HEK293T (cell line): ENCODE data around the gene FIGN.

Experiments
- CTCF ChIA-PET: fragments of 350-600 bp; formaldehyde crosslinking; extraction: SDS; loops from one replicate; lab custom pipeline; 2021; ENCODE audit warnings: antibody characterized with exemption, inconsistent platforms; lab: Yijun Ruan, JAX
- POLR2A ChIA-PET: fragments of 350-600 bp; formaldehyde crosslinking; extraction: SDS; loops from one replicate; lab custom pipeline; 2020; ENCODE audit warnings: antibody characterized with exemption, inconsistent platforms; lab: Yijun Ruan, JAX
- DNase-seq: peaks from one replicate; pipeline ENCODE4 v3.0.0; 2012; ENCODE audit warnings: mixed read lengths; ENCODE audit errors: extremely low spot score
- ARNT ChIP-seq: fragments of 450-650 bp; IDR thresholded peaks from 2 replicates; pipeline ENCODE4 v1.6.1; 2017; ENCODE audit warnings: mild to moderate bottlenecking
- BHLHE40 ChIP-seq: fragments of 450-650 bp; IDR thresholded peaks from 2 replicates; pipeline ENCODE4 v1.6.1; 2016; ENCODE audit warnings: mild to moderate bottlenecking, moderate library complexity, borderline replicate concordance
- CTBP1 ChIP-seq: fragments of 450-650 bp; IDR thresholded peaks from 2 replicates; pipeline ENCODE4 v1.6.1; 2016; ENCODE audit warnings: borderline replicate concordance
- ELF4 ChIP-seq: fragments of 450-650 bp; IDR thresholded peaks from 2 replicates; pipeline ENCODE4 v1.6.1; 2017; ENCODE audit warnings: antibody characterized with exemption
- FOXA1 ChIP-seq: fragments of 450-650 bp; IDR thresholded peaks from 2 replicates; pipeline ENCODE4 v1.6.1; 2016; ENCODE audit warnings: mild to moderate bottlenecking
- FOXK2 ChIP-seq: fragments of 450-650 bp; IDR thresholded peaks from 2 replicates; pipeline ENCODE4 v1.6.1; 2016; ENCODE audit warnings: mild to moderate bottlenecking
- FOXM1 ChIP-seq: fragments of 450-650 bp; IDR thresholded peaks from 2 replicates; pipeline ENCODE4 v1.6.1; 2017; ENCODE audit warnings: mild to moderate bottlenecking, borderline replicate concordance
- HDGF ChIP-seq: fragments of 450-650 bp; IDR thresholded peaks from 2 replicates; pipeline ENCODE4 v1.6.1; 2017; ENCODE audit warnings: antibody characterized with exemption, borderline replicate concordance
- L3MBTL2 ChIP-seq: fragments of 450-650 bp; conservative IDR thresholded peaks from 2 replicates; pipeline ENCODE4 v1.6.1; 2016; ENCODE audit warnings: mild to moderate bottlenecking
- LEF1 ChIP-seq: fragments of 450-650 bp; IDR thresholded peaks from 2 replicates; pipeline ENCODE4 v1.6.1; 2017; ENCODE audit warnings: mild to moderate bottlenecking, borderline replicate concordance
- NFRKB ChIP-seq: fragments of 450-650 bp; IDR thresholded peaks from 2 replicates; pipeline ENCODE4 v1.6.1; 2016; ENCODE audit warnings: mild to moderate bottlenecking, moderate library complexity
- SP1 ChIP-seq: fragments of 450-650 bp; IDR thresholded peaks from 2 replicates; pipeline ENCODE4 v1.6.1; 2017
- SUZ12 ChIP-seq: fragments of 450-650 bp; IDR thresholded peaks from 2 replicates; pipeline ENCODE4 v1.6.1; 2016; ENCODE audit warnings: mild to moderate bottlenecking
- TARDBP ChIP-seq: fragments of 450-650 bp; IDR thresholded peaks from 2 replicates; pipeline ENCODE4 v1.6.1; 2016
- ZNF384 ChIP-seq: fragments of 450-650 bp; IDR thresholded peaks from 2 replicates; pipeline ENCODE4 v1.6.1; 2016
- TF ChIP-seq, protein P1 (sequence below): fragments of 450-650 bp; IDR thresholded peaks from 2 replicates; pipeline ENCODE4 v1.6.1; 2016

Gene FIGN

DNA sequence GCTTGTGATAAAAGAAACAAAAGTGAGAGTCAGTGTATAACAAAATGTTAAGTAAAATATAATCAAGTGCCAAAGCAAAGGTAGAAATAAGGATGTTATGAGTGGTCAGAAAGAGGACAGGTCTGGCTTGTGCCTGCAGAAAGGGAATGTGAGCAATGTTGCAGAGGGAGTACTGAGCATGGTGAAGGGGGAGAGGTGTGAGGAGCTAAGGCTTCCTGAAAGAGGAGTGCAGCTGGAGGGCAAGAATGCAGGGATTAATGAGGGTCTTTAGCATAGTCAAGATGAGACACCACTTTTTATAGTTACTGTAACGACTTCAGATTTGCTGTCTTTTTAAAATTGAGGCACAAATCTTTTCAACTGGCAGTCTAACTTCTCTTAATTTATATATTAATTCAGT, 22.0 kb upstream of the FIGN start:
- TF ChIP-seq CTBP1 (no peak), SUZ12 (no peak), FOXK2 (no peak), SP1 (no peak), TARDBP (no peak)
- POLR2A ChIA-PET: no interaction called here
- DNase-seq: no peak
- CTCF ChIA-PET: interaction anchor here (0.6 kb wide), 1 partner anchor 418 kb away, joined by 3 read pairs; no protein-coding TSS in a partner anchor

DNA sequence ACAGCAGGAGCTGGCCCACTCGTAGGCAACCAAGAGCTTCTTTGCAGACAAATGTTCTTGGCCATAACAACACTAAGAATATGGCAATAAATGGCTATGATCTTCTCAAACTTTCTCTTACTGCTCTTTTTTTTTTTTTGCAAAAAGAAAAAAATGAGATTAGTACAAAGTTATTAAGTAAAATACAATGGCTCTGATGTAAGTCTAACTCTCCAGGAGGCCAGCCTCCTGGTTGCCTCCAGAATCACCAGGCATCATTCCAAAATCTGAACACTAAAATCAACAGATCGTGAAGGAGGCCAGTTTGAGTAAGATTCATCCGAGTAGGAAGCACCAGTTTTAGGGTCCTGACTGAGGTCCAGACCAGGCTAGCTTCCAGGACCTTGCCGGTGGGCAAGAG, 20.8 kb upstream of the FIGN start:
- TF ChIP-seq CTBP1: no peak
- DNase-seq: no peak
- CTCF ChIA-PET: no interaction called here
- POLR2A ChIA-PET: no interaction called here

DNA sequence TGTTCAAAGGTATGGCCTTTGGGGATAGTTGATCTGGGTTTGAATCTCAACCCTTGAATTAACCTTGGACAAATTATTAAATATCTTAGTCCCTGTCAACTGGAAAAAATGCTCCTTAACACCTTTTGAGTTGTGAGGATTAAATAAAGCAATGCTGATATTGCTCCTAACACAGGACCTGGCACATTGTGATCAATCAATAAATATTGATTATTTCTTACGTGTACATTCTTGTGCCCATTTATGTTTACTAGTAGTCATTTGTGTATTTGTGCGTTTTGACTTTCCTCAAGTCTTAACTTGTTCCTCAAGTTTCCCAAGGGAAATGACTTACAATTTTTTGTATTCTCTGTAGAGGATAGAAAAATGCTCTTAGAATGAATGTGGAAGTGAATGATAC, 19.6 kb upstream of the FIGN start:
- CTCF ChIA-PET: no interaction called here
- TF ChIP-seq BHLHE40 (no peak), FOXK2 (no peak), LEF1 (no peak), HDGF (no peak), ARNT (no peak), ZNF384 (no peak), CTBP1 (no peak)
- DNase-seq: no peak
- POLR2A ChIA-PET: no interaction called here

DNA sequence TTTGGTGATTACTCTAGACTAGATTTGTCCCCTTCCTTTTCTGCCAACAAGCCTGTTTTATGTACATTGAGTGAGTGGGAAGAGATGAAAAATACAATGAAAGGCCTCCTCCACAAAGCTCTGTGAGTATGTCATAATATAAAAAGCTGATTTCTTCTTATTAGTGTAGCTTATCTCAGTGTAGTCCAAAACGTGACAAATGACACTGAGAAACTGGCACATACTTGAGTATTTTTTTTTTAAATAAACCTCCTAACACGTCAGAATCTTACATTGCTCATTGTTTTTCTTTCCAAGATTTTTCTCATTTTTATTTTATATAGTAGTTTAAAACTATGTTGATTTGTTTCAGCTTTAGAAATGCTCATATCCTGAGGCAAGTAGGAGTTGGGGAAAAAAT, 17.9 kb upstream of the FIGN start:
- ChIA-PET POLR2A (no interaction called here), CTCF (interaction anchor here (0.7 kb wide), 1 partner anchor 12 kb away, joined by 4 read pairs; no protein-coding TSS in a partner anchor)
- no peak for DNase-seq
- TF ChIP-seq FOXK2 (no peak), BHLHE40 (no peak), SUZ12 (no peak), CTBP1 (no peak), ZNF384 (no peak), L3MBTL2 (no peak), HDGF (no peak), FOXM1 (no peak), ARNT (no peak), TARDBP (no peak), SP1 (no peak), FOXA1 (no peak), ELF4 (no peak), NFRKB (no peak), LEF1 (no peak)
- TF ChIP-seq, protein P1, sequence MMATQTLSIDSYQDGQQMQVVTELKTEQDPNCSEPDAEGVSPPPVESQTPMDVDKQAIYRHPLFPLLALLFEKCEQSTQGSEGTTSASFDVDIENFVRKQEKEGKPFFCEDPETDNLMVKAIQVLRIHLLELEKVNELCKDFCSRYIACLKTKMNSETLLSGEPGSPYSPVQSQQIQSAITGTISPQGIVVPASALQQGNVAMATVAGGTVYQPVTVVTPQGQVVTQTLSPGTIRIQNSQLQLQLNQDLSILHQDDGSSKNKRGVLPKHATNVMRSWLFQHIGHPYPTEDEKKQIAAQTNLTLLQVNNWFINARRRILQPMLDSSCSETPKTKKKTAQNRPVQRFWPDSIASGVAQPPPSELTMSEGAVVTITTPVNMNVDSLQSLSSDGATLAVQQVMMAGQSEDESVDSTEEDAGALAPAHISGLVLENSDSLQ: no peak

DNA sequence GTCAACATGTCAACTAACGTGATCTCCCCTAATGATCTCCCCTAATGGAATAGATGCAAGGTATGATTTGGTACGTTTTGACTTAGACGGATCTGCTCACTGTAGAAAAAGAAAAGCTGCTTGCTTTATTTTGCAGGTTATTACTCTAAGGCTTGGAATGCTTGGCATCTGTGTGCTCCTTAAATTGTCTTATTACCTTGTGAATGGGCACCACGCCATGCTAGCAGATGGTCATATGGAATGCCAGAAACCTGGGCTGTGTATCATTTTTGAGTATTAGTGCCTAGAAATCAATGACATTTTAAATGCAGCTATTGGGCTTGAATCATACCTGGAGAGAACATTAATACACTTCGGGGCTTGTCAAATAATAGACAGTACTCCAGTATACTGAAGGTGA, 16.5 kb upstream of the FIGN start:
- ChIA-PET CTCF (no interaction called here), POLR2A (interaction anchor here (1.0 kb wide), 1 partner anchor 17 kb away, joined by 3 read pairs; the partner anchor contains the start of gene FIGN)
- no peak for DNase-seq
- TF ChIP-seq ARNT: no peak
- no peak for TF ChIP-seq ELF4
- TF ChIP-seq BHLHE40: no peak
- TF ChIP-seq TARDBP: no peak
- no peak for TF ChIP-seq SUZ12
- TF ChIP-seq CTBP1: no peak
- TF ChIP-seq HDGF: no peak
- no peak for TF ChIP-seq FOXK2
- no peak for TF ChIP-seq LEF1
- no peak for TF ChIP-seq ZNF384
- no peak for TF ChIP-seq FOXM1
- TF ChIP-seq NFRKB: no peak

DNA sequence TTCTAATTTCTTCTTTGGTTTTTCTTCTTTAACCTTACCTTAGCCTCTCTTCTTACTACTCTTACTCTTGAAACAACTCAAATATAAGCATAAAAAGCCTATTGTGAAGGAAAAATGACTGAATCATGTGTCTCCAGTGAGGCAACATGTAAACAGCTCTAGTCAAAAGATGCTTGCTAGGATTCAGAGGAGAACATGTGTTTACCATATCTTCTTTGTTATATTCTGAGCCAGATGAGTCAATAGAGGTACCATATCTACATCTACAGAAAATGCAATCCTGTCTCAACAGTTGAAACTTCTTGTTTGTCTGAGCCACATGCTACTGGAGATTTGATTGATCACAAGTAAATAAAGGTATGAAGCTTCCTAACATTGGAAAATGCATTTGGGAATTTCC, 15.9 kb upstream of the FIGN start:
- no peak for TF ChIP-seq ELF4
- TF ChIP-seq SP1: no peak
- no peak for DNase-seq
- ChIA-PET POLR2A (interaction anchor here (1.0 kb wide), 1 partner anchor 16 kb away, joined by 3 read pairs; the partner anchor contains the start of gene FIGN), CTCF (no interaction called here)

DNA sequence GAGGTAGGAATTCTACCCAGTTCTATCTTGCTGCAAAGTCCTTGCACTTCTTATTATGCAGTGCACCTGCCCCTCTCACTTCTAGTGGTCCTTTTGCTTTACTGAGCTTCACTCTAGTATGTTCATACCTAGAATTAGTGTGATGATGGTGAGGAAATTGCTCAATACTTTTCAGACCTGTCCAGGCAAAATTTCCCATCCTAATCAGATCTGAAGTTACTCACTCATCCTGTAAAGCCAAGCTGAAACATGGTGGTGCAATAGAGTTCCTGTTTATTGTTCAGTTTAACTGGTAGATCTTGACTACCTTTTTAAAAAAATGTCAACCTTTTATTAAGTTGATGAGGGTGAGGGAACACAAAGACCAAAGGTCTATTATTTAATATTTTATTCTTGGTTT, 12.6 kb upstream of the FIGN start:
- no peak for DNase-seq
- no peak for TF ChIP-seq SUZ12
- TF ChIP-seq SP1: no peak
- no peak for TF ChIP-seq TARDBP
- no peak for TF ChIP-seq LEF1
- no peak for TF ChIP-seq NFRKB
- POLR2A ChIA-PET: no interaction called here
- CTCF ChIA-PET: no interaction called here

DNA sequence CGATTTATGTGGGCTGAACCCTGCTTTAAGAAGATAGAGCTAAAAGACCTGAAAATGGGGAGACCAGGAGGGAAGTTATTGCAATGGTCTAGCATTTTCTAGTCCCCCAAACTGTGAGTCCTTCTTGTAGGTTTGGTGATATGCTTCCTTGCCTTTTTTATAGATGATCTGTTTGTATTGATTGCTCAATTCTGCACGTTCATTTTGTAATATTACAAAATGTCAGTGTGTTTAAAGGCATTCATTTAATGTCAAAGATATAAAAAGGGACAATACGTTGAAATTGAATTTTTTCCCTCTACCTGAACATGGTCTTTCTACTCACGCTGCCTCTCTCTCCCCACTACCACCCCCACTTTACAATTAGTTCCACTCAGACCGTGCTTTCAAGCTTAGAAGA, 5.6 kb upstream of the FIGN start:
- no peak for DNase-seq
- TF ChIP-seq ZNF384: no peak
- no peak for TF ChIP-seq L3MBTL2
- TF ChIP-seq BHLHE40: no peak
- no peak for TF ChIP-seq FOXA1
- TF ChIP-seq CTBP1: no peak
- no peak for TF ChIP-seq HDGF
- no peak for TF ChIP-seq FOXM1
- no peak for TF ChIP-seq LEF1
- TF ChIP-seq ARNT: no peak
- TF ChIP-seq SUZ12: no peak
- no peak for TF ChIP-seq TARDBP
- TF ChIP-seq SP1: no peak
- no peak for TF ChIP-seq FOXK2
- TF ChIP-seq, protein P1: no peak
- TF ChIP-seq NFRKB: no peak
- no peak for TF ChIP-seq ELF4
- ChIA-PET CTCF (no interaction called here), POLR2A (no interaction called here)
